Measurements from ENCODE around the gene AKR7A2.
"Not testable (repeated sequence)": the region's sequence is repeated elsewhere in the genome, so short reads cannot be mapped to it uniquely, and the experiment has no call there.

The AKR7A2 gene

DNA sequence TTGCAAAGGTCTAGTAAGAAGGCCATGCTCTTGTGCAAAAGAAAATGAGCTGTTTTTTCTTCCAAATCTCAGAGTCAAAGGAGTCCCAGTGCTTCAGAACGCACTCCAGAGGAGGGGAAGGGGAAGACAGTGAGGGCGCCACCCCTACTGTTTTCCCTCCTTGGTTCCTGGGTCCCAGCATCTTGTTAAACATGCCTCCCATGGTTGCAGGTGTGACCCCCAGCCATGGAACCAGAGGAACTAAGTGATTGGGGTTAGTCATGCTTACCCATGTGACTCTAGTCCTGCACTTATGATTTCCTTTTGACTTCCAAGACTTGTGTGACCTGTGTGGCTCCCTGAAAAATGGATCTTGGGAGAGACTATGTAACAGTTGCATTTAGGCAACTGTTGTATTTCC, 17.3 kb downstream of the AKR7A2 start:
- no peak for DNase-seq

DNA sequence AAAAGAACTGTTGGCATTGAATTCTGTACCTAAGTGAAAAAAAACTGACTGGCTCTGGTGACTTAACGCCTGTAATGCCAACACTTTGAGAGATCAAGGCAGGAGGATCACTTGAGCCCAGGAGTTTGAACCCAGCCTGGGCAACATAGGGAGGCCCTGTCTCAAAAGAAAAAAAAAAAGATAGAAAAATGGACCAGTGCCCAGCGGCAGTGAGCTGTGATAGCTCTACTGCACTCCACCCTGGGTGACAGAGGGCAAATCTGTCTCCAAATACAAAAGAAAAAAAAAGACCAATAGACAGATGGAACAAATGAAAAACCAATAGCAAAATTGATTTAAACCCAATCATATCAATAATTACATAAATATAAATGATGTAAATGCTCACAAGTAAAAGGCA, 22.7 kb downstream of the AKR7A2 start:
- no peak for DNase-seq

DNA sequence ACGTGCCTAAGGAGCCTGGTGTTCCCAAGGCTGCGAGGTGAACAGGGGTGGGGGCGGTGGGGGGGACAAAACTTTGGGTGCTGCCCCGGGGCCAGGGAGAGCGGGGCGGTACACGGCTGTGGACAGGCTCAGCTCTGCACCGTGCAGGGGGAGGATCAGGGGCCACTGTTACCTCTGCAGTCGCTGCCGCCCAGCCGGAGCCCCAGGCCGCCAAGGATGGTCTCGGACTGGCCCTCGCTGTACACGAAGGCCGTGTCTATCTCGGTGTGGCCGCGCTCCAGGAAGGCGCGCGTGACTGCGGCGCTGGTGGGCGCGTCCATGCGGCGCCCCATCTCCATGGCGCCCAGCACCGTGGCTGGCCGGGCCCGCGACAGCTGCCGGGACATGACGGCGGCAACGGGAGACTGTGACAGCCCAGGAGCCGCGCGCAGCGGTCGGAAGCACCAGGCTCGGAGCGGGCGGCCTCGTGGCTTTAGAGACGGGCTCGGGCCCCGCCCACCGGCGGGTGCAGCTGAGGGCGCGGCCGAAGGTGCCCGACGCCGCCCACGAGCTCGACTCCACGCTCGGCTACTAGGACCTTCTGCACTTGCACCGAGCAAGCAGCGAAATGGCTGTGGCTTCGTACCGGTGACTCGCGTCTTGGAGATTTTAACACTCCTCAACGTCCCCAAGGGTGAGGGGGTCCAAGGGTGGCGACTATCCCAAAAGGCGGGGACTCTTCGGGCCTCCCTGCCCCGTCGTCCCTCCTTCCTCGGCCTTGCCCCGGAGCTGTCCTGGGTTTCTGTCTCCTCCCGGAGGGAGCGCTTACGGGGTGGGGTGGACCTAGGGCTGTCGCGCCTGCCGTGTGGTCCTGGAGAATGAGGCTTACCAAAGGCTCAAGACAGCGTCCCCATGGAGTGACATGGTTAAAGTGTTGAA, 23.4 kb downstream of the AKR7A2 start, which contains the start of gene AKR7A3:
AKR7A3 (minus strand) TSS at position 447 of the 918 bp plus-strand sequence; CDS start at position 386, 61 bp downstream.
- not testable (repeated sequence) for DNase-seq

DNA sequence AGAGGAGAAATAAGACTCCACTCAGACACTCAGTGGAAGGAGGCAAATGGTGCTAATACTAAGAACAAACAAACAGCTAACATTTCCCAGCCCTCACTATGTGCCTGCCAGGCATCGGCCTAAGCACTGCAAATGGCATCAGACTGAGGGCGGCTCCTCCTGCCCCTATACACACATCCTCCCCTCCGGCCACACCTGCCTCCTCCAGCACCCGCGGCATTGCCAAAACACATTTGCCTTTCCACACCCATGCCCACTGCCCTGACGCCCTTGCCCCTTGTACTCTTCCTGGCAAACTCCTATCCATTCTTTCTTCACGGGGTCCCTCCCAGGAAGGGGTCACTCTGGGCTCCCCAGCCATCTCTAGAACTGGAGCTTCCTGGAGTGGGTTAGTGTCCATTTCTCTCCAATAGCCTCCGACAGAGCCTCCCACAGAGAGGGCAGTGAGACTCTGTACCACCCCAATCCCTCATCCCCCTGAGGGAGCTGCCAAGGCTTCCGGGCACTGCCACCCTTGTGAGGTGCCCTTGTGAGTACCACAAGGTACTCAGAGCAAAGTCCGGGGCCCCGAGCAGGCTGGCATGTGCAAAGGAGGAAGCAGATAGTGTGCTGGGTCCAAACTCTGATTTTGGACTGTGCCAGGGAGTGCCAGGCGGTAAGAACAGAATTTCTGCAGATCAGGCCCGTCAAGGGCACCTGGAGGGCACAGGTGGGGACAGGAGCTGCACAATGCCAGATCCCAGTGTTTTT, 24.3 kb downstream of the AKR7A2 start:
- DNase-seq = no peak

DNA sequence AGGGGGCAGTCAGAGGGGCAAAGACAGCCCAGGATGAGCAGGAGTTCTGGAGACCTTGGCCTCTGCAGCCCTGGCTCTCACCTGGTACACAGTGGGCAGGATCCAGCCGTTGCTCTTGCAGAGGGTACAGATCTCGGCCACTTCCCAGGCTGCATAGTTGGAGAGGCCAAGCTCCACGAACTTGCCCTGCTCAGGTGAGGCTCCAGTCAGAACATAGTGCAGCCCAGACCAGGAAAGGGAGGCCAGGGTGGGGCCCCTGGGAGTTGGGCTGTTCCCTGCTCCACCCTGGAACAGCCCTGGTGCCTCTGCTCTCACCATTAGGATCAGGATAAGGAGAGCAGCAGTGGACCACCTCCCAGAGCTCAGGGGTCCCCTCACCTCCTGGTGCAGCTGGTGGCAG, 26.1 kb downstream of the AKR7A2 start:
- not testable (repeated sequence) for DNase-seq

DNA sequence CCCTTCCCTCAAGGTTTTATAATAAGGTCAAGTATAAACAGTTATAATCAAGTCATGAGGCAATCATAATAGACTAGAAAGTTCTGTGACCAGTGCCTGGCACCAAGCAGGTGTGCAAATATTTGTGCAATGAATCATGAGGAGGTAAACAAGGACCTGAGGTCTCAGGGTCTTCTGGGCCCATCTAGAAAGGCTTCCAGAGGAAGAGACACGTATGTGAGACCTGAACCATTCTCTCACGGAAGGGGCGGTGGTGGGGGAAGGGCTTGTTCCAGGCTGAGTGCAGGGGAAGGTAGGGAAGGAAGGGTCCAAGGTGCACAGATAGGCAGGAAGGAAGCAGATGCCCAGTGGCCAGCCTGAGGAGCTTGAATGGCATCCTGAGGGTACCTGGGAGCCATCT, 26.6 kb downstream of the AKR7A2 start:
- DNase-seq = not testable (repeated sequence)

DNA sequence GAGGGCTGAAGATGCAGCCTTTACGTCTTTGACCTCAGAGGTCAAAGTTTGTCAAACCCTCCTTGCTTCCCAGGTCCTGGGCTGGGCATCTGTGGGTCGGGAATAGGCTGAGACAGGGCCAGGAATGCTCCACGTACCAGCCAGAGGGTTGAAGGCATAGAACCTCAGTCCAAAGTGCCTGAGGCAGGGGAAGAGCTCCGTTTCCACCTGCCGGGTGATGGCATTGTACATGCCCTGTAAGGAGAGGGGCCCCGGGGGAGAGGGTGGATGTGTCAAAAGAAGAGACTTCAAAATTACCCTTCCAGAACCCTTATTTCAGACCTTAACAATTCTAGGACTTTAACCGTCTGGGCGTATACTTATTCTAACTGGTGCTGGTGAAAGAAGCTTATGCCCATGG, 27.1 kb downstream of the AKR7A2 start:
- DNase-seq = no peak

DNA sequence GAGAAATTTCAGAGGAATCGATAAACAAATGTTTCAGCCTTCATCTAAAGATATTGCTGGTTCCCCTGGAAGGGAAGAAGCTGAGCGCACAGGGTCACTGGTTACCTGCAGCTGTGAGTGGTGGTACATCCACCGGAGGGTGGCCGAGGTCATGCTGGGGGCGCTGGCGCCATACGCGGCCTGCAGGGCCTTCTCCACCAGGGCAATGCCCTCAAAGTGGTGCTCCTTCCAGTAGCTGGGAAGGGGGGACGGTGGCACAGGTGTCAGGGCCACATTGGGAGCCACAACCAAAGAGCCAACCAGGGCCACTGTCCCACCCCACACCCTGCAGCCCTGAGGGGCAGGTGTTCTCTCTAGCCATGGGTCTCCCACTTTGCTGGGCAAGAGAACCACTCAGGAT, 28.1 kb downstream of the AKR7A2 start:
- DNase-seq = no peak

DNA sequence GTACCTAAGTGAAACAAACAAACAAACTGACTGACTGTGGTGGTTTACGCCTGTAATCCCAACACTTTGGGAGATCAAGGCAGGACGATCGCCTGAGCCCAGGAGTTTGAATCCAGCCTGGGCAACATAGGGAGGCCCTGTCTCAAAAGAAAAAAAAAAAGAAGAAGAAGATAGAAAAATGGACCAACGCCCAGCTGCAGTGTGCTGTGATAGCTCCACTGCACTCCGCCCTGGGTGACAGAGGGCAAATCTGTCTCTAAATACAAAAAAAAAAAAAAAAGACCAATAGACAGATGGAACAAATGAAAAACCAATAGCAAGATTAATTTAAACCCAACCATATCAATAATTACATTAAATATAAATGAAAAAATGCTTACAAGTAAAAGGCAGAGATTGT, 37.3 kb downstream of the AKR7A2 start:
- no peak for DNase-seq

DNA sequence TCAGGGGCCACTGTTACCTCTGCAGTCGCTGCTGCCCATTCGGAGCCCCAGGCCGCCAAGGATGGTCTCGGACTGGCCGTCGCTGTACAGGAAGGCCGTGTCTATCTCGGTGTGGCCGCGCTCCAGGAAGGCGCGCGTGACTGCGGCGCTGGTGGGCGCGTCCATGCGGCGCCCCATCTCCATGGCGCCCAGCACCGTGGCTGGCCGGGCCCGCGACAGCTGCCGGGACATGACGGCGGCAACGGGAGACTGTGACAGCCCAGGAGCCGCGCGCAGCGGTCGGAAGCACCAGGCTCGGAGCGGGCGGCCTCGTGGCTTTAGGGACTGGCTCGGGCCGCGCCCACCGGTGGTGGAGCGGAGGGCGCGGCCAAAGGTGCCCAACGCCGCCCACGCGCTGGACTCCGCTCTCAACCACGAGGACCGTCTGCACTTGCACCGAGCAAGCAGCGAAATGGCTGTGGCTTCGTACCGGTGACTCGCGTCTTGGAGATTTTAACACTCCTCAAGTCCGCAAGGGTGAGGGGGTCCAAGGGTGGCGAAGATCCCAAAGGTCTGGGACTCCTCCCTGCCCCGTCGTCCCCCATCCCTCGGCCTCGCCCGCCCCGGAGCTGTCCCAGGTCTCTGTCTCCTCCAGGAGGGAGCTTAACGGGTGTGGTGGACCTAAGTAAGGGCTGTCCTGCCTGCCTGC, 38.0 kb downstream of the AKR7A2 start:
- not testable (repeated sequence) for DNase-seq

DNA sequence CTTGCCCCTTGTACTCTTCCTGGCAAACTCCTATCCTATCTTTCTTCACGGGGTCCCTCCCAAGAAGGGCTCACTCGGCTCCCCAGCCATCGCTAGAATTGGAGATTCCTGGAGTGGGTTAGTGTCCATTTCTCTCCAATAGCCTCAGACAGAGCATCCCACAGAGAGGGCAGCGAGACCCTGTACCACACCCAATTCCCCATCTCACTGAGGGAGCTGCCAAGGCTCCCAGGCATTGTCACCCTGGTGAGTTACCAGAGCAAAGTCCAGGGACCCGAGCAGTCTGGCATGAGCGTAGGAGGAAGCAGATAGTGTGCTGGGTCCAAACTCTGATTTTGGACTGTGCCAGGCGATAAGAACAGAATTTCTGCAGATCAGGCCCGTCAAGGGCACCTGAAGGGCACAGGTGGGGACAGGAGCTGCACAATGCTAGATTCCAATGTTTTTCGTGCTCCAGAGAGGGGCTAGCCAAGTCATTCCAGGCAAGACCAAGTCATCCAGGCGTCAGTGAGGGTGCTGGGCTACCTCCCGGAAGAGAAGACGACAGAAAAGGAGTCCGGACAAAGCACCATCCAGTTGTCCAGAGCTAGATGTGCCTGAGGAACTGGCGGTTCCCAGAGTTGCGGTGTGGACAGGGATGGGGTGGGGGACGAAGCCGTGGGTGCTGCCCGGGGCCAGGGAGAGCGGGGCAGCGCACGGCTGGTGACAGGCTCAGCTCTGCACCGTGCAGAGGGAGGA, 38.7 kb downstream of the AKR7A2 start:
- DNase-seq = no peak

DNA sequence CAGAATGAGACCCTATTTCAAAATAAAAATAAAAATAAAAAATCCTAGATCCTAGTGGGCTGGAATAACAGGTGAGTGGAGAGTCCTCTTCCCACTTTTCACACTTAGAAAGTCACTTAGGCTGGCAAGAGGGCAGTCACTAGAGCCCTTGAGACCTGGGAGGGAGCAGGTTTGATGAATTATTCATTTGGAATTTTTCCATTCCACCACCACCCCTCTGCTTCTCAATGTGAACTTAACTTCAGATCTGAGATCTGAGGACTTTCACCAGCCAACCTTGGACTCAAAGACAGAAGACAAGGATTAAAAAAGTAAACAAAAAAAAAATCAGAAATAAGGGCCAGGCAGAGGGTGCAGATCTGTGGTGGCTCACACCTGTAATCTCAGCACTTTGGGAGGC, 39.9 kb downstream of the AKR7A2 start:
- no peak for DNase-seq

DNA sequence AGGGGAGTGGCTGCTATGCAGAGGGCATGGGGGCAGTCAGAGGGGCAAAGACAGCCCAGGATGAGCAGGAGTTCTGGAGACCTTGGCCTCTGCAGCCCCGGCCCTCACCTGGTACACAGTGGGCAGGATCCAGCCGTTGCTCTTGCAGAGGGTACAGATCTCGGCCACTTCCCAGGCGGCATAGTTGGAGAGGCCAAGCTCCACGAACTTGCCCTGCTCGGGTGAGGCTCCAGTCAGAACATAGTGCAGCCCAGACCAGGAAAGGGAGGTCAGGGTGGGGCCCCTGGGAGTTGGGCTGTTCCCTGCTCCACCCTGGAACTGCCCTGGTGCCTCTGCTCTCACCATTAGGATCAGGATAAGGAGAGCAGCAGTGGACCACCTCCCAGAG, 41.6 kb downstream of the AKR7A2 start:
- not testable (repeated sequence) for DNase-seq

DNA sequence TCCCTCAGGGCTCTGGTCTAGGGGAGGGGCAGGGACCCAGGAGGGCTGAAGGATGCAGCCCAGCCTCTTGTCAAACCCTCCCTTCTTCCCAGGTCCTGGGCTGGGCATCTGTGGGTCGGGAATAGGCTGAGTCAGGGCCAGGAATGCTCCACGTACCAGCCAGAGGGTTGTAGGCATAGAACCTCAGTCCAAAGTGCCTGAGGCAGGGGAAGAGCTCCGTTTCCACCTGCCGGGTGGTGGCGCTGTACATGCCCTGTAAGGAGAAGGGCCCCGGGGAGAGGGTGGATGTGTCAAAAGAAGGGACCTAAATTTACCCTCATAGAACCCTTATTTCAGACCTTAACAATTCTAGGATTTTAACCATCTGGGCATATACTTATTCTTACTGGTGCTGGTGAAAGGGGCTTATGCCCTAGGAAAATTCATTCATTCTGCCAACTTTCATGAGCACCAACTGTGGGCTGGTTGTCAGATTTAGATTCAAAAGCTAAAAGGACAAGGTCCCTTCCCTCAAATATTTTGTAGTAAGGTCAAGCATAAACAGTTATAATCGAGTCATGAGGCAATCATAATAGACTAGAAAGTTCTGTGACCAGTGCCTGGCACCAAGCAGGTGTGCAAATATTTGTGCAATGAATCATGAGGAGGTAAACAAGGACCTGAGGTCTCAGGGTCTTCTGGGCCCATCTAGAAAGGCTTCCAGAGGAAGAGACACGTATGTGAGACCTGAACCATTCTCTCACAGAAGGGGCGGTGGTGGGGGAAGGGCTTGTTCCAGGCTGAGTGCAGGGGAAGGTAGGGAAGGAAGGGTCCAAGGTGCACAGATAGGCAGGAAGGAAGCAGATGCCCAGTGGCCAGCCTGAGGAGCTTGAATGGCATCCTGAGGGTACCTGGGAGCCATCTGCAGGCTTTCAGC, 42.3 kb downstream of the AKR7A2 start:
- not testable (repeated sequence) for DNase-seq

DNA sequence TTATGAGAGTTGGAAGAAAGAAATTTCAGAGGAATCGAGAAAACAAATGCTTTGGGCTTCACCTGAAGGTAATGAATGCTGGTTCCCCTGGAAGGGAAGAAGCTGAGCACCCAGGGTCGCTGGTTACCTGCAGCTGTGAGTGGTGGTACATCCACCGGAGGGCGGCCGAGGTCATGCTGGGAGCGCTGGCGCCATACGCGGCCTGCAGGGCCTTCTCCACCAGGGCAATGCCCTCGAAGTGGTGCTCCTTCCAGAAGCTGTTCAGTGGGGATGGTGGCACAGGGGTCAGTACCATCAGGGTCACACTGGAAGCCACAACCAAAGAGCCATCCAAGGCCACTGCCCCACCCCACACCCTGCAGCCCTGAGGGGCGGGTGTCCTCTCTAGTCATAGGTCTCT, 43.5 kb downstream of the AKR7A2 start:
- no peak for DNase-seq

DNA sequence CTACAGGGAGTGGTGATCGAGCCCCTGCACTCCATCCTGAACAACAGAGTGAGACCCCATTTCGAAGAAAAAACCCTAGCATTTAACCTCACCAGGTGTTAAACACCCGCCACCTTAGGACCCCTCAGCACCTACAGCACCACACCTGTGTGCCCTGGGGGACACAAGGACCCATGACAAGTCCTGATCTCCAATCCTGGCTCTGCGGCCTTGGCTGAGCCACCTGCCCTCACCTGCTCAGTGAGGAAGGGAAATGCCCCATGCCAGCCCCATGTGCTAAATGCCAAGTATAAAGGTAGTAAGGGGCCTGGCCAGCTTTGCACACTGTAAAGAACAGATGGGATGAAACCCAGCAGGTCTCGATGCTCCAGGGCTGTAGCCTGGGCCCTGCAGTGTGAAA, 49.2 kb downstream of the AKR7A2 start:
- no peak for DNase-seq

DNA sequence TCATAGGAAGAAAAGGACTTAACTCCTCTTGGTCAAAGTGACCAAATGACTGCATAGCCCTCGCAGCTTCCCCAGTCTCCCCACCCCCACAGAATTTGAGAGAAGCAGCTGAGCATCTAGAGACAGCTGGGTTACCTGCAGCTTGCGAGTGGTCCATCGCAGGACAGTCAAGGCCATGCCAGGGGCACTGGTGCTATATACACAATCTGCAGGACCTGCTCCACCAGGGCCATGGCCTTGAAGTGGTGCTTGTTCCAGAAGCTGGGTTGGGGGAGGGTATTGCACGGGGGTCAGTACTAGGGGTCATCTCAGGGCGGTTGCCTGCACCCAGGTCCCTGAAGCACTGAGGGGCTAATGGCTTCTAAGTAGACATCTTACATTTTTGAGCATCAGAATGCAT, 49.9 kb downstream of the AKR7A2 start:
- no peak for DNase-seq

DNA sequence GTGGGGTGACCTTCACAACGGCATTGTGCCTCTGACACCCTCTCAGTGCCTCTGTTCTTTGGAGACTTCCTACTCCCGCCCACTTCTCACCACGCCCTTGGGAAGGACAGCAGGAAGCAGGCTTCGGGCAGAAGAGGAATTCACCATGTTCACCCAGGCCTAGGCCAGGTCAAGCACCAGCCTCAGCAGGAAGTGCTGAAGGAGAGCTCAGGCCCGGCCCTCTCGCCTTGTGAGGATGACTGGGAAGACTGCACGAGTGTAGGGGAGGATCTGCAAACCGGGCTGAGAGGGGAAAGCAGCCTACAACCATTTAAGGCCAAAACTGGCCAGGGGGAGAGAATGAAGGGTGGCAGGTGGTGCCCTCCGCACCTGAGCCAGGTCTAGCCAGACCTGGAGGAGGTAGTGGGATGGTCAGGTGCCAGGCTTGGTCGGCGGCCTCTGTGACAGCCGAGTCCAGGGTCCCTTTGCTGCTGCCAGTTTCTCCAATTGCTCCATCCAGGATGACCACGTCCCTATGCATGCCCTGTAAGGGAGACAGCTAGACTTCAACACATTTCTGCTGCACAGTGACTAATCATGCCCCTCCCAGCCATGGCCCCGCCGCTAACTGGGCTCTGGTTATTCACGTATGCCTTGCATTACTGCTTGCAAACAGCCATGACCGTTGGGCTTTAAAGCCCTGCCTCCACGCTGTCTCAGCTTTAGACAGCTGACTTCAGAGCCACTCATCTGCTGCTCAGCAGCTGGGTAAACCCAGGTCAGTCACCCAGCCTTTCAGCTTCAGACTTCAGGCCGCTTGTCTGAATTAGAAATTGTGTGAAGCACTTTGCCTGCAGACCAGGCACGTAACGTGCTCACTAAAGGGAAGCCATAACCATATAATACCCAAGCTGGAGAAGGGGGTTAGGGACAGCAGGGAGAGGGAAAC, 51.5 kb downstream of the AKR7A2 start:
- no peak for DNase-seq

DNA sequence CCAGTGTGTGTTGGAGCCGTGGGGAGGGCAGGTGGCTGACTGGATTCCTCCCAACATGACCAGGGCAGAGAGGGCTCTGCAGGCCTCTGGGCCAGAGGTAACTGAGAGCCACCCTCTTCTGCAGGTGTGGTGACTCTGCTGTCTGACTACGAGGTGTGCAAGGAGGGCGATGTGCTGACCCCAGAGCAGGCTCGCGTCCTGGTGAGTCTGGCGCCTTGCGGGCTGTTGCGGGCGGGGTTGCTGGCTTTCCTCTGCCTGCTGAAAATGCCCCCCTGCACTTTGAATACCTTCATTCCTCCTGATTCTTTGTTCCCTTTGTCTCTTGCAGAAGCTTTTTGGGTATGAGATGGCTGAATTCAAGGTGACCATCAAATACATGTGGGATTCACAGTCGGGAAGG, 53.6 kb downstream of the AKR7A2 start:
- no peak for DNase-seq

DNA sequence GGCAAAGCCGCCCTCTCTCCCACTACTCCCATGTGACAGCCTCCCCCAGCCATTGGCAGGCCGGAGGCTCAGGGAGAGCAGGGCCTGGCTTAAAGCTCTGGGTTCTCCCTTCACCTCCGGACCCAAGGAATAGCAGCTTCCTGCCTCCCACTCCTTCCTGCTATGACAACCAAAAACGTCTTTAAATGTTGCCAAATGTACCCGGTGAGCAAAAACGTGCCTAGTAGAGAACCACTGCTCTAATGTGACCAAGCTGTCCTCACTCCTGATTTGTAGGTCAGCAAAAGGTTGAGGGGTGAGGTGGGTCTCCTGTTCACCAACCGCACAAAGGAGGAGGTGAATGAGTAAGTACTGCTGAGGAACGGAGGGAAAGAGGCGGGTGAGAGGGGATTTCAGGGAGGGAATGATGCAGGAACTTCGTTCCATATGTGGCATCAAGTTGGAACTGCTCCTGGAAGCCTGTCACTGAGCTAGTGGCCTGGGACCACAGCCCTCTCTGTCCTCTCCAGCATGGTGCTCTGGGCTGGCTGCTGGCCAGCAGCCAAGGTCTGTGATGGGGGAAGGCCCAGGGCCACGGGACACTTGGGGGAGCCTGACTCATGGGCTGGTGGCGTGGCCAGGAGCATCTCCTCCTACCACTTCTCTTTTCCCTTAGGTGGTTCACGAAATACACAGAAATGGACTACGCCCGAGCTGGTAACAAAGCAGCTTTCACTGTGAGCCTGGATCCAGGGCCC, 54.6 kb downstream of the AKR7A2 start:
- DNase-seq = no peak
